PC-9 (cell line): Measurements from ENCODE around the gene C1orf141. TPM values are rescaled to one million over a fixed set of nuclear protein-coding genes. Genes with fewer than 3 reads are reported as not detected.
"Not testable (repeated sequence)": the region's sequence is repeated elsewhere in the genome, so short reads cannot be mapped to it uniquely, and the experiment has no call there.

Experiments
- BruUV-seq: library from RNA; stranded (reverse); fragments of 400-500 nt; replicated peaks from 2 replicates; lab custom pipeline; 2021; lab: Mats Ljungman, UMichigan
- CTCF ChIA-PET: fragments of 300-600 bp; sonication (Branson Sonifier 250); formaldehyde crosslinking; loops from one replicate; lab custom pipeline; 2022; ENCODE audit warnings: antibody characterized with exemption; lab: Charles Lee
- POLR2A ChIA-PET: fragments of 300-600 bp; sonication (Branson Sonifier 250); formaldehyde crosslinking; loops from one replicate; lab custom pipeline; 2022; ENCODE audit warnings: antibody characterized with exemption; ENCODE audit not compliant: unreplicated experiment; lab: Charles Lee
- DNase-seq, 2 experiments: peaks; one replicate each; pipeline versions ENCODE4 v3.0.0 to v3.0.0-alpha.2; 2015 to 2022; ENCODE audit warnings: mixed read lengths in 1 of 2
- H2AFZ ChIP-seq: fragments of 200-600 bp; sonication (generic); 2 replicates; pipeline ENCODE4 v1.8.1; 2017; ENCODE audit warnings: antibody characterized with exemption
- H3F3A ChIP-seq: fragments of 200-600 bp; sonication (generic); 2 replicates; pipeline ENCODE4 v1.8.1; 2017; ENCODE audit warnings: antibody characterized with exemption, mild to moderate bottlenecking, low read depth; ENCODE audit not compliant: insufficient read depth
- H3K27ac ChIP-seq: fragments of 200-600 bp; sonication (generic); 2 replicates; pipeline ENCODE4 v1.6.1; 2016; ENCODE audit warnings: mixed run types
- H3K27me3 ChIP-seq: fragments of 200-600 bp; sonication (generic); 2 replicates; pipeline ENCODE4 v1.6.1; 2016; ENCODE audit warnings: low read depth, mixed run types; ENCODE audit not compliant: insufficient read depth
- H3K36me3 ChIP-seq: fragments of 200-600 bp; sonication (generic); 2 replicates; pipeline ENCODE4 v1.6.1; 2016; ENCODE audit warnings: low read depth, mixed run types
- H3K4me1 ChIP-seq: fragments of 200-600 bp; sonication (generic); replicated peaks from 2 replicates; pipeline ENCODE4 v1.6.1; 2016; ENCODE audit warnings: mixed run types; ENCODE audit not compliant: insufficient read depth
- H3K4me2 ChIP-seq: fragments of 200-600 bp; sonication (generic); 2 replicates; pipeline ENCODE4 v1.6.1; 2017; ENCODE audit warnings: mixed run types
- H3K4me3 ChIP-seq: fragments of 200-600 bp; sonication (generic); 2 replicates; pipeline ENCODE4 v1.6.1; 2016; ENCODE audit warnings: mixed run types
- H3K79me2 ChIP-seq: fragments of 200-600 bp; sonication (generic); 2 replicates; pipeline ENCODE4 v1.6.1; 2017; ENCODE audit warnings: low read depth, mixed run types
- H3K9me2 ChIP-seq: fragments of 200-600 bp; sonication (generic); 2 replicates; pipeline ENCODE4 v1.8.1; 2017; ENCODE audit warnings: mild to moderate bottlenecking; ENCODE audit not compliant: insufficient read depth
- H3K9me3 ChIP-seq: fragments of 200-600 bp; sonication (generic); 2 replicates; pipeline ENCODE4 v1.8.1; 2016; ENCODE audit warnings: low read depth; ENCODE audit not compliant: insufficient read depth
- H4K20me1 ChIP-seq: fragments of 200-600 bp; sonication (generic); 2 replicates; pipeline ENCODE4 v1.8.1; 2017; ENCODE audit not compliant: insufficient read depth
- EZH2 ChIP-seq: fragments of 200-600 bp; sonication (generic); IDR thresholded peaks from 2 replicates; pipeline ENCODE4 v1.8.0; 2017; ENCODE audit warnings: antibody characterized with exemption, low read depth
- intact Hi-C: fragments of 100-400 bp; cut with micrococcal nuclease; formaldehyde crosslinking; loops from one replicate; pipeline ENCODE4 v1.10.0; 2022; ENCODE audit not compliant: unreplicated experiment
- total RNA-seq: library from RNA; stranded (reverse); gene quantifications from 2 replicates; pipeline ENCODE4 v1.2.3, GENCODE V29; 2021
- TF ChIP-seq, protein P1 (sequence below): fragments of 200-600 bp; sonication (generic); conservative IDR thresholded peaks from 2 replicates; pipeline ENCODE4 v1.6.1; 2017; ENCODE audit warnings: mixed run types, antibody characterized with exemption, mild to moderate bottlenecking, moderate library complexity

C1orf141 gene
- total RNA-seq, 1 experiment from 2014 or later = not detected

GRCh38 chr1:67078291-67078690 lies 56.5 kb downstream of the C1orf141 start:
- Histone ChIP-seq H3K4me1 (no peaks in the 10 kb centered on the region), H3K4me3 (no peak overlapping the region), H2AFZ (no peak overlapping the region), H3K36me3 (no peaks in the 10 kb centered on the region), H3K27me3 (no peaks in the 10 kb centered on the region), H3K9me3 (no peaks in the 10 kb centered on the region), H3K9me2 (no peaks in the 10 kb centered on the region), H3K27ac (no peak overlapping the region), H3K79me2 (no peaks in the 10 kb centered on the region), H3K4me2 (no peak overlapping the region), H3F3A (no peaks in the 10 kb centered on the region), H4K20me1 (no peaks in the 10 kb centered on the region)
- CTCF ChIA-PET = no interaction called here
- no peak for DNase-seq
- intact Hi-C loops = no loop called here
- no peak for TF ChIP-seq EZH2
- POLR2A ChIA-PET = no interaction called here
- no TSS peak for BruUV-seq

DNA sequence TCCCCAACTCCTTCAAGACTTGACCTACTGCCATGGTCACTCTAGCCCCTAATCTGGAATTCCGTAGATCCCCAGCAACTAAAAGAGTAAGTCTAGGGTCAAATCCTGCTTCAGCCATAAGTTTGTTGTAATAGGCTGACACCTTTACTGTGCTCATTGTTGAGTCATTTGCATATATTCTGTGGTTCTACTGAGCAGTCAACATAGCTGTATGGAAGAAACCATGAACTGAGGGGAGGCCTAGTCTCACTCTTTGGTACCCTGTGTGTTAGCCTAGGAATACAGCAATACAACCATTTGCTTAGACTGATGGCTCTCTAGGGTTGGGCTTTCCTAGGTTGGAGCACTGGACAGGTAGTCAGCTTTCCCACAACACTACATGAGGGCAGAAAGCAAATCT lies 57.2 kb downstream of the C1orf141 start:
- Histone ChIP-seq H3K79me2 (no peaks in the 10 kb centered on the region), H3K4me2 (no peak overlapping the region), H3K4me3 (no peak overlapping the region), H3K27me3 (no peaks in the 10 kb centered on the region), H3K9me2 (no peaks in the 10 kb centered on the region), H4K20me1 (no peaks in the 10 kb centered on the region), H3K27ac (no peak overlapping the region), H2AFZ (no peak overlapping the region), H3K36me3 (no peaks in the 10 kb centered on the region), H3F3A (no peaks in the 10 kb centered on the region), H3K4me1 (no peaks in the 10 kb centered on the region), H3K9me3 (no peaks in the 10 kb centered on the region)
- ChIA-PET CTCF (no interaction called here), POLR2A (no interaction called here)
- intact Hi-C loops = no loop called here
- no peak for DNase-seq
- TF ChIP-seq, protein P1, sequence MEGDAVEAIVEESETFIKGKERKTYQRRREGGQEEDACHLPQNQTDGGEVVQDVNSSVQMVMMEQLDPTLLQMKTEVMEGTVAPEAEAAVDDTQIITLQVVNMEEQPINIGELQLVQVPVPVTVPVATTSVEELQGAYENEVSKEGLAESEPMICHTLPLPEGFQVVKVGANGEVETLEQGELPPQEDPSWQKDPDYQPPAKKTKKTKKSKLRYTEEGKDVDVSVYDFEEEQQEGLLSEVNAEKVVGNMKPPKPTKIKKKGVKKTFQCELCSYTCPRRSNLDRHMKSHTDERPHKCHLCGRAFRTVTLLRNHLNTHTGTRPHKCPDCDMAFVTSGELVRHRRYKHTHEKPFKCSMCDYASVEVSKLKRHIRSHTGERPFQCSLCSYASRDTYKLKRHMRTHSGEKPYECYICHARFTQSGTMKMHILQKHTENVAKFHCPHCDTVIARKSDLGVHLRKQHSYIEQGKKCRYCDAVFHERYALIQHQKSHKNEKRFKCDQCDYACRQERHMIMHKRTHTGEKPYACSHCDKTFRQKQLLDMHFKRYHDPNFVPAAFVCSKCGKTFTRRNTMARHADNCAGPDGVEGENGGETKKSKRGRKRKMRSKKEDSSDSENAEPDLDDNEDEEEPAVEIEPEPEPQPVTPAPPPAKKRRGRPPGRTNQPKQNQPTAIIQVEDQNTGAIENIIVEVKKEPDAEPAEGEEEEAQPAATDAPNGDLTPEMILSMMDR = no peak
- no peak for TF ChIP-seq EZH2
- BruUV-seq = no TSS peak

- no peaks in the 10 kb centered on the region for H3K36me3 ChIP-seq
- DNase-seq = no peak
- H3K27me3 ChIP-seq = no peaks in the 10 kb centered on the region
- no peak for TF ChIP-seq EZH2
- no peak overlapping the region for H3K4me2 ChIP-seq
- H3F3A ChIP-seq = no peaks in the 10 kb centered on the region
- ChIA-PET POLR2A (interaction anchor here (0.7 kb wide), 1 partner anchor 192 kb away, joined by 5 read pairs; no protein-coding TSS in a partner anchor), CTCF (no interaction called here)
- no peaks in the 10 kb centered on the region for H4K20me1 ChIP-seq
- BruUV-seq = no TSS peak
- no peaks in the 10 kb centered on the region for H3K9me2 ChIP-seq
- no peaks in the 10 kb centered on the region for H3K79me2 ChIP-seq
- H3K4me3 ChIP-seq = no peak overlapping the region
- H3K4me1 ChIP-seq = no peaks in the 10 kb centered on the region
- 0 out of 2 replicates have a peak, but pooled peaks cover 3% of the 10 kb centered on the region for H3K9me3 ChIP-seq
- no peak overlapping the region for H2AFZ ChIP-seq
- intact Hi-C loops = no loop called here
- no peak overlapping the region for H3K27ac ChIP-seq
Measured at GRCh38 chr1:67072749-67073148, 62.0 kb downstream of the C1orf141 start.

- H3K4me3 ChIP-seq, H3K79me2 ChIP-seq, H3F3A ChIP-seq, H3K27ac ChIP-seq, DNase-seq, BruUV-seq, intact Hi-C loops, H3K9me2 ChIP-seq, H2AFZ ChIP-seq, POLR2A ChIA-PET, H3K4me2 ChIP-seq, H3K4me1 ChIP-seq, H4K20me1 ChIP-seq, H3K9me3 ChIP-seq, CTCF ChIA-PET, H3K36me3 ChIP-seq, H3K27me3 ChIP-seq: not testable (repeated sequence)
Measured at GRCh38 chr1:67067655-67068054, 67.1 kb downstream of the C1orf141 start.
